IMR-90 (cell line): ENCODE results near the gene RAF1. TPM values are rescaled to one million over a fixed set of nuclear protein-coding genes. Genes with fewer than 3 reads are reported as not detected.
A peak's percentile ranks its signal among the peaks of the same experiment; 100 is the strongest.

Source experiments
- ATAC-seq: fragments of 200-7000 bp; cut with Tn5 transposase; 2 replicates; pipeline ENCODE4 v1.9.1; 2020; ENCODE audit warnings: low read depth, mild to moderate bottlenecking, moderate library complexity
- BruUV-seq: library from RNA; stranded (reverse); fragments of 400-500 nt; replicated peaks from 2 replicates; lab custom pipeline; 2021; lab: Mats Ljungman, UMichigan
- CTCF ChIA-PET: fragments of 300-600 bp; formaldehyde crosslinking; extraction: SDS; loops from one replicate; lab custom pipeline; 2021; ENCODE audit warnings: antibody characterized with exemption; lab: Yijun Ruan, JAX
- POLR2A ChIA-PET: fragments of 300-600 bp; sonication (Branson Sonifier 250); formaldehyde crosslinking; loops from one replicate; lab custom pipeline; 2022; ENCODE audit warnings: antibody characterized with exemption; ENCODE audit not compliant: unreplicated experiment; lab: Charles Lee
- DNase-seq: peaks from one replicate; pipeline ENCODE4 v3.0.0; 2013
- H2AFZ ChIP-seq: replicated peaks from 2 replicates; pipeline ENCODE3; 2013; ENCODE audit warnings: low read length, mild to moderate bottlenecking; ENCODE audit not compliant: poor library complexity
- H2AK5ac ChIP-seq: 2 replicates; pipeline ENCODE4 v1.6.1; 2013; ENCODE audit warnings: low read depth, low read length, inconsistent platforms
- H2AK9ac ChIP-seq: replicated peaks from 2 replicates; pipeline ENCODE3; 2013; ENCODE audit warnings: mild to moderate bottlenecking, low read depth, low read length, moderate library complexity; ENCODE audit not compliant: poor library complexity
- H2BK120ac ChIP-seq: 2 replicates; pipeline ENCODE4 v1.6.1; 2013; ENCODE audit warnings: low read depth, low read length, inconsistent platforms
- H2BK15ac ChIP-seq: 3 replicates; pipeline ENCODE4 v1.6.1; 2013; ENCODE audit warnings: low read depth, low read length, inconsistent platforms
- H2BK20ac ChIP-seq: 2 replicates; pipeline ENCODE4 v1.6.1; 2013; ENCODE audit warnings: low read depth, mild to moderate bottlenecking, inconsistent platforms, low read length, moderate library complexity
- H2BK5ac ChIP-seq: 2 replicates; pipeline ENCODE4 v1.6.1; 2013; ENCODE audit warnings: mild to moderate bottlenecking, low read depth, low read length, inconsistent platforms; ENCODE audit not compliant: poor library complexity, severe bottlenecking
- H3K14ac ChIP-seq: replicated peaks from 2 replicates; pipeline ENCODE4 v1.6.1; 2013; ENCODE audit warnings: low read depth, low read length, inconsistent platforms
- H3K18ac ChIP-seq: 2 replicates; pipeline ENCODE4 v1.6.1; 2013; ENCODE audit warnings: low read depth, low read length, control low read depth
- H3K23ac ChIP-seq: 2 replicates; pipeline ENCODE4 v1.6.1; 2013; ENCODE audit warnings: low read depth, low read length, inconsistent platforms
- H3K27ac ChIP-seq: 2 replicates; pipeline ENCODE4 v1.5.1; 2013; ENCODE audit warnings: mild to moderate bottlenecking, control low read depth, low read length; ENCODE audit not compliant: insufficient read depth
- H3K27me3 ChIP-seq: 2 replicates; pipeline ENCODE4 v1.6.1; 2013; ENCODE audit warnings: low read length; ENCODE audit not compliant: control insufficient read depth, insufficient read depth
- H3K36me3 ChIP-seq: 2 replicates; pipeline ENCODE4 v1.6.1; 2013; ENCODE audit warnings: low read length, mixed read lengths; ENCODE audit not compliant: control insufficient read depth, insufficient read depth
- H3K4ac ChIP-seq: 2 replicates; pipeline ENCODE4 v1.6.1; 2013; ENCODE audit warnings: low read depth, low read length, inconsistent platforms
- H3K4me1 ChIP-seq: 2 replicates; pipeline ENCODE4 v1.6.1; 2013; ENCODE audit warnings: low read length, mixed read lengths; ENCODE audit not compliant: control insufficient read depth, insufficient read depth
- H3K4me2 ChIP-seq: 2 replicates; pipeline ENCODE4 v1.6.1; 2013; ENCODE audit warnings: low read depth, mild to moderate bottlenecking, control low read depth, low read length, moderate library complexity
- H3K4me3 ChIP-seq: 2 replicates; pipeline ENCODE4 v1.5.1; 2013; ENCODE audit warnings: low read depth, mild to moderate bottlenecking, control low read depth, low read length, moderate library complexity; ENCODE audit not compliant: insufficient read depth
- H3K56ac ChIP-seq: 2 replicates; pipeline ENCODE4 v1.6.1; 2013; ENCODE audit warnings: low read length, inconsistent platforms; ENCODE audit not compliant: insufficient read depth; ENCODE audit errors: extremely low read depth
- H3K79me1 ChIP-seq, 2 experiments: 2 replicates each; pipeline ENCODE4 v1.6.1; 2013; ENCODE audit warnings: low read length in 2 of 2, inconsistent platforms in 1 of 2, low read depth in 1 of 2
- H3K9ac ChIP-seq: 2 replicates; pipeline ENCODE4 v1.6.1; 2013; ENCODE audit warnings: low read depth, low read length, control low read depth
- H3K9me1 ChIP-seq: 2 replicates; pipeline ENCODE4 v1.6.1; 2013; ENCODE audit warnings: low read length, inconsistent platforms; ENCODE audit not compliant: insufficient read depth
- H3K9me3 ChIP-seq: 2 replicates; pipeline ENCODE4 v1.6.1; 2013; ENCODE audit warnings: low read length; ENCODE audit not compliant: control insufficient read depth, insufficient read depth
- H4K20me1 ChIP-seq: 2 replicates; pipeline ENCODE4 v1.6.1; 2013; ENCODE audit warnings: low read length, inconsistent platforms; ENCODE audit not compliant: insufficient read depth
- H4K5ac ChIP-seq: 2 replicates; pipeline ENCODE4 v1.6.1; 2013; ENCODE audit warnings: mild to moderate bottlenecking, low read depth, low read length, control low read depth
- H4K8ac ChIP-seq, 2 experiments: 2 replicates each; pipeline ENCODE4 v1.6.1; 2013; ENCODE audit warnings: low read depth in 2 of 2, low read length in 2 of 2, control low read depth in 1 of 2, inconsistent platforms in 1 of 2
- H4K91ac ChIP-seq: 2 replicates; pipeline ENCODE4 v1.6.1; 2013; ENCODE audit warnings: low read depth, low read length, inconsistent platforms; ENCODE audit not compliant: insufficient read depth
- CEBPB ChIP-seq: IDR thresholded peaks from 2 replicates; pipeline ENCODE4 v1.6.1; 2012; ENCODE audit warnings: low read depth, low read length, improper control_type of control experiment
- CHD1 ChIP-seq: IDR thresholded peaks from 2 replicates; pipeline ENCODE4 v1.6.1; 2012; ENCODE audit warnings: low read depth, low read length, improper control_type of control experiment
- MAFK ChIP-seq: IDR thresholded peaks from 2 replicates; pipeline ENCODE4 v1.6.1; 2012; ENCODE audit warnings: low read depth, low read length, improper control_type of control experiment
- MXI1 ChIP-seq: IDR thresholded peaks from 2 replicates; pipeline ENCODE4 v1.6.1; 2012; ENCODE audit warnings: low read depth, mild to moderate bottlenecking, low read length, moderate library complexity, borderline replicate concordance
- NFE2L2 ChIP-seq: fragments of 150-350 bp; IDR thresholded peaks from 2 replicates; pipeline ENCODE4 v1.6.1; 2016; ENCODE audit warnings: low read depth, mild to moderate bottlenecking, low read length
- POLR2A ChIP-seq: IDR thresholded peaks from 2 replicates; pipeline ENCODE4 v1.6.1; 2012; ENCODE audit warnings: mild to moderate bottlenecking, low read depth, low read length
- RAD21 ChIP-seq: IDR thresholded peaks from 2 replicates; pipeline ENCODE4 v1.6.1; 2012; ENCODE audit warnings: low read length, improper control_type of control experiment
- RFX5 ChIP-seq: IDR thresholded peaks from 2 replicates; pipeline ENCODE4 v1.8.0; 2012; ENCODE audit warnings: low read depth, mild to moderate bottlenecking, low read length, moderate library complexity
- WGBS, 2 experiments: methylation state at CpG; one replicate each; pipeline versions ENCODE4 v1.1.5 to v1.1.7; 2013; ENCODE audit warnings: missing lambda C conversion rate in 2 of 2; ENCODE audit not compliant: insufficient read length in 1 of 2; ENCODE audit errors: extremely low coverage in 2 of 2; 5-methylcytosine and 5-hydroxymethylcytosine counted together
- dilution Hi-C: fragments of 300-500 bp; cut with HindIII; formaldehyde crosslinking; loops from one replicate; pipeline ENCODE4 v1.14.3; 2018; ENCODE audit warnings: low sequenced_read_pairs; ENCODE audit not compliant: unreplicated experiment
- in situ Hi-C: fragments of 300-500 bp; cut with MboI; formaldehyde crosslinking; loops from 3 replicates; pipeline ENCODE4 v1.14.3; 2019; ENCODE audit warnings: low sequenced_read_pairs, inconsistent platforms, mixed read lengths
- intact Hi-C: fragments of 100-400 bp; cut with micrococcal nuclease; formaldehyde crosslinking; loops from 2 replicates; pipeline ENCODE4 v1.10.0; 2022
- polyA plus RNA-seq, 3 experiments: library from polyadenylated mRNA; depleted of rRNA; stranded (reverse); fragments of >200 nt; gene quantifications; 2 replicates each; pipeline ENCODE4 v1.2.3, GENCODE V29; 2012; ENCODE audit warnings: low replicate concordance in 1 of 3
- total RNA-seq: library from RNA; depleted of rRNA; stranded (reverse); fragments of >200 nt; gene quantifications from 2 replicates; pipeline ENCODE4 v1.2.3, GENCODE V29; 2012
- TF ChIP-seq, protein P1 (sequence below): fragments of 150-350 bp; IDR thresholded peaks from 2 replicates; pipeline ENCODE4 v1.6.1; 2016; ENCODE audit warnings: low read depth, mild to moderate bottlenecking, low read length, moderate library complexity, borderline replicate concordance
- TF ChIP-seq, protein P2 (sequence below): fragments of 150-350 bp; IDR thresholded peaks from 2 replicates; pipeline ENCODE4 v1.6.1; 2017; ENCODE audit warnings: mild to moderate bottlenecking, antibody characterized with exemption, low read length, low read depth

Gene RAF1
- total and polyA plus RNA-seq, 2 of the 4 experiments (the other 2 are of a cell fraction): 115 to 151 TPM

DNA sequence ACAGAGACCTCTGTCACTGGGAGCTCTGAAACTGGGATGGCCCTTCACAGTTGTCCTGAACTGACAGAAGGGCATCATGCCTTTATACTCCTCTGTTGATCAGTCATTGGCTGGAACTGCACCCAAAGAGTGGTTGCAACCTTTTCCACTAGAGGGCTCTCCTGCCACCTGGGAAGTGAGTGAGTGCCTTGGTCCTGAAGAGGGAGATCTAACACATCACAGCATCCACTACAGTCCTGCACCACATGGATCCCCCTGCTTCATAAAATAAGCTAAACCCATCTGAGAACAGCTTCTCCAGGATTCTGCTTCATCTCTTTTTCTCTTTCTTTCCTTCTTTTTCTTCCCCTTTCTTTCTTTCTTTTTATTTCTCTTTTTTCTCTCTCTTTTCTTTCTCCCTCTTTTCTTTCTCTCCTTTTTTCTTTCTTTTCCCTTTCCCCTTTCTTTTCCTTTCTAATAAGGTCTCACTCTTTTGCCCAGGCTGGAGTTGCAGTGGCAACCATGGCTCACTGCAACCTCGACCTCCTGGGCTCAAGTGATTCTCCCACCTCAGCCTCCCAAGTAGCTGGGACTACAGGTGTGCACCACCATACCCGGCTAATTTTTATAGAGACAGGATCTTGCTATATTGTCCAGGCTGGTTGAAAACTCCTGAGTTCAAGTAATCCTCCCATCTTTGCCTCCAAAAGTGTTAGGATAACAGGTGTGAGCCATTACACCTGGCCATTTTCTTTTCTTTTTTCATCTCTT, 42.8 kb upstream of the RAF1 start (continued):
- TF ChIP-seq, protein P1, sequence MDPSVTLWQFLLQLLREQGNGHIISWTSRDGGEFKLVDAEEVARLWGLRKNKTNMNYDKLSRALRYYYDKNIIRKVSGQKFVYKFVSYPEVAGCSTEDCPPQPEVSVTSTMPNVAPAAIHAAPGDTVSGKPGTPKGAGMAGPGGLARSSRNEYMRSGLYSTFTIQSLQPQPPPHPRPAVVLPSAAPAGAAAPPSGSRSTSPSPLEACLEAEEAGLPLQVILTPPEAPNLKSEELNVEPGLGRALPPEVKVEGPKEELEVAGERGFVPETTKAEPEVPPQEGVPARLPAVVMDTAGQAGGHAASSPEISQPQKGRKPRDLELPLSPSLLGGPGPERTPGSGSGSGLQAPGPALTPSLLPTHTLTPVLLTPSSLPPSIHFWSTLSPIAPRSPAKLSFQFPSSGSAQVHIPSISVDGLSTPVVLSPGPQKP: no peak
- TF ChIP-seq CEBPB: no peak

DNA sequence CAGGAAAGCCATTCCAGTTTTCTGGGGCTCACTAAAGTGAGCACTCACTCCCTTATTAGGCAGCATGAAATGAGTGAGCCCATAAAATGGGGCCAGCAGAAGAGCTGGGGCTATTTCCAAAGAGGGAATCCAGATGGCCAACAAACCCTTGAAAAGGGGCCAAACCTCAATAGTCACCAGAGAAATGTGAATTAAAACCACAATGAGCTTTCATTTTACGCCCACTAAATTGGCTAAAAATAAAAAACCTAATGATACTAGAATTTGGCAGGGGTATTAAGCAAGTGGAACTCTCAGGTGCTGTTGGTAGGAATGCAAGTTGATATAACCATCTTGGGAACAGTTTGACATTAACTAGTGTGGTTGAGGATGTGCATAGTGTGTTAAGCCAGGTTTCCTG, 42.1 kb upstream of the RAF1 start:
- Histone ChIP-seq H3K9me1 (0 out of 2 replicates have a peak, but pooled peaks cover 5% of the 10 kb centered on the region), H3K4me1 (peaks cover 3% of the 10 kb centered on the region; the same call in 1 of the 2 replicates), H3K4me3 (no peak overlapping the region), H4K91ac (no peak overlapping the region), H3K14ac (no peak overlapping the region), H3K4me2 (no peak overlapping the region), H3K18ac (no peak overlapping the region), H2BK20ac (no peak overlapping the region), H3K23ac (no peak overlapping the region), H3K9ac (no peak overlapping the region), H3K56ac (no peak overlapping the region), H2AFZ (no peak overlapping the region), H2BK5ac (no peak overlapping the region), H3K27ac (no peak overlapping the region), H4K8ac (no peak overlapping the region), H2BK15ac (no peak overlapping the region), H3K9me3 (no peaks in the 10 kb centered on the region), H2AK9ac (no peak overlapping the region), H2BK120ac (no peak overlapping the region), H3K4ac (no peak overlapping the region), H3K79me1 (no peaks in the 10 kb centered on the region), H3K36me3 (no peaks in the 10 kb centered on the region), H3K27me3 (peaks cover 8% of the 10 kb centered on the region; the same call in 1 of the 2 replicates), H4K20me1 (no peaks in the 10 kb centered on the region), H4K5ac (no peak overlapping the region), H2AK5ac (no peak overlapping the region)
- BruUV-seq: no TSS peak
- ChIA-PET POLR2A (interaction anchor here (0.6 kb wide), 1 partner anchor 13 kb away, joined by 5 read pairs; no protein-coding TSS in a partner anchor), CTCF (interaction anchor here (0.8 to 1.4 kb wide), 2 partner anchors 11 to 575 kb away, joined by 3 read pairs; no protein-coding TSS in a partner anchor)
- DNase-seq: peak; percentile 58
- intact Hi-C loops: loop anchor here (1.0 to 5.0 kb wide), 3 partner anchors 44 to 186 kb away; partner anchors contain the start of gene RAF1
- ATAC-seq: no peak
- no CpG with 5 or more reads among the region's 1 CpG for WGBS, 2 experiments
- dilution Hi-C loops: no loop called here
- in situ Hi-C loops: no loop called here
- TF ChIP-seq POLR2A (no peak), CEBPB (no peak), NFE2L2 (no peak), MAFK (no peak), RAD21 (no peak), CHD1 (no peak), RFX5 (no peak), MXI1 (no peak)
- TF ChIP-seq, protein P1: no peak
- TF ChIP-seq, protein P2, sequence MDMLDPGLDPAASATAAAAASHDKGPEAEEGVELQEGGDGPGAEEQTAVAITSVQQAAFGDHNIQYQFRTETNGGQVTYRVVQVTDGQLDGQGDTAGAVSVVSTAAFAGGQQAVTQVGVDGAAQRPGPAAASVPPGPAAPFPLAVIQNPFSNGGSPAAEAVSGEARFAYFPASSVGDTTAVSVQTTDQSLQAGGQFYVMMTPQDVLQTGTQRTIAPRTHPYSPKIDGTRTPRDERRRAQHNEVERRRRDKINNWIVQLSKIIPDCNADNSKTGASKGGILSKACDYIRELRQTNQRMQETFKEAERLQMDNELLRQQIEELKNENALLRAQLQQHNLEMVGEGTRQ: no peak
